Spleen (tissue), 11 donors: ENCODE data around the gene ZNF148. TPM values are rescaled to one million over a fixed set of nuclear protein-coding genes. Genes with fewer than 3 reads are reported as not detected.

Source experiments
- DNase-seq: peaks from one replicate; pipeline ENCODE4 v3.0.0-alpha.2; 2020
- H3K27ac ChIP-seq, 8 donors: fragments of 200-600 bp; sonication (generic) in 7 of 8; 1 replicate in 4 of 8; 2 replicates in 4 of 8; pipeline versions ENCODE4 v1.5.0 to v1.8.0; 2016 to 2021; ENCODE audit warnings: inconsistent platforms in 4 of 8, mild to moderate bottlenecking in 4 of 8, moderate library complexity in 1 of 8
- H3K27me3 ChIP-seq, 7 donors: fragments of 200-600 bp; sonication (generic) in 6 of 7; replicated peaks in 1 of 7; 1 replicate in 4 of 7; 2 replicates in 3 of 7; pipeline versions ENCODE4 v1.5.0 to v1.8.0; 2016 to 2021; ENCODE audit warnings: inconsistent platforms in 3 of 7, mild to moderate bottlenecking in 1 of 7
- H3K36me3 ChIP-seq, 6 donors: fragments of 200-600 bp; sonication (generic) in 5 of 6; 1 replicate in 4 of 6; 2 replicates in 2 of 6; pipeline versions ENCODE4 v1.5.0 to v1.8.0; 2016 to 2021; ENCODE audit warnings: inconsistent platforms in 2 of 6
- H3K4me1 ChIP-seq, 6 donors: fragments of 200-600 bp; sonication (generic) in 5 of 6; 1 replicate in 3 of 6; 2 replicates in 3 of 6; pipeline versions ENCODE4 v1.5.0 to v1.8.0; 2016 to 2021; ENCODE audit warnings: inconsistent platforms in 3 of 6
- H3K4me3 ChIP-seq, 8 donors: fragments of 200-600 bp; sonication (generic) in 7 of 8; 1 replicate in 4 of 8; 2 replicates in 4 of 8; pipeline versions ENCODE4 v1.5.0 to v1.8.0; 2016 to 2021; ENCODE audit warnings: inconsistent platforms in 4 of 8, mild to moderate bottlenecking in 4 of 8, moderate library complexity in 2 of 8
- H3K9me3 ChIP-seq, 8 donors: fragments of 200-600 bp; sonication (generic) in 7 of 8; 1 replicate in 4 of 8; 2 replicates in 4 of 8; pipeline versions ENCODE4 v1.5.0 to v1.8.0; 2016 to 2021; ENCODE audit warnings: inconsistent platforms in 4 of 8
- POLR2A ChIP-seq, 3 donors: fragments of 450-650 bp; IDR thresholded peaks; one replicate each; pipeline ENCODE4 v1.5.1; 2017; ENCODE audit warnings: antibody characterized with exemption in 3 of 3, mild to moderate bottlenecking in 1 of 3
- POLR2AphosphoS5 ChIP-seq, 3 donors: sonication (generic); formaldehyde crosslinking; IDR thresholded peaks; one replicate each; pipeline ENCODE4 v1.5.1; 2017; ENCODE audit warnings: antibody characterized with exemption in 3 of 3
- WGBS, 5 donors: extraction: QIAGEN DNeasy Blood & Tissue Kit in 3 of 5; methylation state at CpG; one replicate each; pipeline versions ENCODE4 v1.1.5 to v1.1.7; 2013 to 2018; 5-methylcytosine and 5-hydroxymethylcytosine counted together
- intact Hi-C: fragments of 100-400 bp; cut with DNase I; formaldehyde crosslinking; loops from one replicate; pipeline ENCODE4 v1.15.0; 2023; ENCODE audit warnings: low total_unique reads
- polyA plus RNA-seq, 3 donors: library from polyadenylated mRNA; stranded (reverse); fragments of 200-250 nt; gene quantifications; one replicate each; pipeline ENCODE4 v1.2.1, GENCODE V29; 2013
- total RNA-seq, 7 donors: library from RNA; depleted of rRNA in 3 of 7; stranded (reverse); fragments of >200 nt in 3 of 7; fragmentation: NEBNext Ultra II Directional in 4 of 7; extraction: Animal tissue kit (Norgen Biotek cat#: 25700) in 4 of 7; gene quantifications; one replicate each; pipeline versions ENCODE4 v1.1.0 to v1.2.1, GENCODE V29; 2016 to 2021
- TF ChIP-seq, protein P1 (sequence below), 11 experiments: fragments of 200-600 bp in 7 of 11; fragments of 450-650 bp in 4 of 11; sonication (generic) in 4 of 11; IDR thresholded peaks in 8 of 11; conservative IDR thresholded peaks in 3 of 11; 1 replicate in 7 of 11; 2 replicates in 4 of 11; pipeline versions ENCODE4 v1.4.0 to v1.8.0; 2016 to 2021; ENCODE audit warnings: antibody characterized with exemption in 11 of 11, inconsistent platforms in 4 of 11, mild to moderate bottlenecking in 1 of 11
- donor health status: healthy with polysubstance abuse.
- donor health status: DM: no; HTN: no; CAD: no; lungs with moderate emphysema.
- donor health status: DM: no; HTN: no; CAD: no.
- donor health status: Bipolar disorder and iron deficiency.
- donor health status: healthy.
- donor health status: DM: no; HTN: no; CAD: no.
- donor health status: DM: yes; HTN: yes; CAD: no.

The ZNF148 gene
- total and polyA plus RNA-seq, 10 donors, result 4.1 to 66.0 (median 39.0) TPM

DNA sequence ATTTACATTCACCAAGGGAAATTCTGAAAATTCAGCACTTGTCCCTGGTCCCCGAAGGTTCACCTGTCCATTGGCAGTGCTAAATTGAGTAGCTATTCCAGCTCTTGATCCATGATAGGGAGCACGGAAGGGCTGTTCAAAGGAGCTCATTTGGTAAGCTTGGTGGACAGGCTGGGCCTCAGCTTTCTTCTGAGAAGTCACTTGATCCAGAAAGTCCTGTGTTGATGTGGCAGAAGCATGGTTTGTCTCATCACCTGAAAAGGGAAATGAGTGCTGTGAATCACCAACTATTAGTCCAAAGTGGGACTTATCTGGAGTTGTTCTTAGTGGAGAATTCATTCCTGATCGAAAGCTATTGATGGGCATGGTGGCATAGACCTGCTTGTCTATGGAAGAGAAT, 142.7 kb downstream of the ZNF148 start:
- no peak for DNase-seq
- 90 to 97% (median 95%) methylated on average over 3 of the region's 3 CpGs for WGBS, 5 donors
- Histone ChIP-seq H3K9me3 (no peaks in the 10 kb centered on the region), H3K27ac (no peak overlapping the region), H3K4me3 (no peak overlapping the region), H3K4me1 (no peaks in the 10 kb centered on the region), H3K36me3 (peaks cover 3 to 90% (median 20%) of the 10 kb centered on the region in 6 donors), H3K27me3 (no peaks in the 10 kb centered on the region)
- intact Hi-C loops, result no loop called here
- TF ChIP-seq, protein P1, sequence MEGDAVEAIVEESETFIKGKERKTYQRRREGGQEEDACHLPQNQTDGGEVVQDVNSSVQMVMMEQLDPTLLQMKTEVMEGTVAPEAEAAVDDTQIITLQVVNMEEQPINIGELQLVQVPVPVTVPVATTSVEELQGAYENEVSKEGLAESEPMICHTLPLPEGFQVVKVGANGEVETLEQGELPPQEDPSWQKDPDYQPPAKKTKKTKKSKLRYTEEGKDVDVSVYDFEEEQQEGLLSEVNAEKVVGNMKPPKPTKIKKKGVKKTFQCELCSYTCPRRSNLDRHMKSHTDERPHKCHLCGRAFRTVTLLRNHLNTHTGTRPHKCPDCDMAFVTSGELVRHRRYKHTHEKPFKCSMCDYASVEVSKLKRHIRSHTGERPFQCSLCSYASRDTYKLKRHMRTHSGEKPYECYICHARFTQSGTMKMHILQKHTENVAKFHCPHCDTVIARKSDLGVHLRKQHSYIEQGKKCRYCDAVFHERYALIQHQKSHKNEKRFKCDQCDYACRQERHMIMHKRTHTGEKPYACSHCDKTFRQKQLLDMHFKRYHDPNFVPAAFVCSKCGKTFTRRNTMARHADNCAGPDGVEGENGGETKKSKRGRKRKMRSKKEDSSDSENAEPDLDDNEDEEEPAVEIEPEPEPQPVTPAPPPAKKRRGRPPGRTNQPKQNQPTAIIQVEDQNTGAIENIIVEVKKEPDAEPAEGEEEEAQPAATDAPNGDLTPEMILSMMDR (IDR thresholded peaks at IDR 0.05 in 8 of 11, conservative IDR thresholded peaks at IDR 0.05 in 3 of 11), result no peak
- TF ChIP-seq POLR2A (IDR thresholded peaks at IDR 0.05) (no peak), POLR2AphosphoS5 (IDR thresholded peaks at IDR 0.05) (no peak)

DNA sequence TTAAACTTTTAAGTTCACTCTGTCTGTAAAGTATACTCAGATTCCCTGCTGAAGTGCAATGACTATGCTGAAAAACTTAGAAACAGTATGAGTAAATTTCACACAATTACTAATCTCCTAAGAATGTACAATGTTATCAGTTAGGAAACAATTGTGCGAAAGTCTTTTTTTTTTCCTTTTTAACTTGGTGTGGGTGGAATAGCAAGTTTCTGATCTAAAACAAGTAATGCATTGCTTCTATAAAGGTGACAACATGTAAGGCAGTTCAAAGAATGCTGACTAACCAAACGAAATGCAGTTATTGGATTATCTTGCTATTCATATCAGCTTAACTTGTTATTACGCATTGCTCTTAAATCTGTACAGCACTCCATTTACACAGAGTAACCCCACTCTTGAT, 143.2 kb downstream of the ZNF148 start:
- no peak overlapping the region for H3K4me3 ChIP-seq
- WGBS, 5 donors, result 85 to 90% (median 90%) methylated on average over 3 of the region's 3 CpGs
- H3K27ac ChIP-seq, result no peak overlapping the region
- TF ChIP-seq POLR2AphosphoS5 (IDR thresholded peaks at IDR 0.05) (no peak), POLR2A (IDR thresholded peaks at IDR 0.05) (no peak)
- TF ChIP-seq, protein P1 (IDR thresholded peaks at IDR 0.05 in 8 of 11, conservative IDR thresholded peaks at IDR 0.05 in 3 of 11), result no peak
- intact Hi-C loops, result no loop called here
- H3K4me1 ChIP-seq, result no peaks in the 10 kb centered on the region
- no peaks in the 10 kb centered on the region for H3K9me3 ChIP-seq
- DNase-seq, result no peak
- no peaks in the 10 kb centered on the region for H3K27me3 ChIP-seq
- peaks cover 3 to 87% (median 20%) of the 10 kb centered on the region in 6 donors for H3K36me3 ChIP-seq

- no peaks in the 10 kb centered on the region for H3K9me3 ChIP-seq
- intact Hi-C loops, result no loop called here
- no peaks in the 10 kb centered on the region for H3K4me1 ChIP-seq
- no peaks in the 10 kb centered on the region for H3K27me3 ChIP-seq
- no peak overlapping the region for H3K4me3 ChIP-seq
- H3K36me3 ChIP-seq, result peaks cover 3 to 73% (median 20%) of the 10 kb centered on the region in 6 donors
- 94 to 97% (median 96%) methylated on average over 1 of the region's 1 CpG for WGBS, 5 donors
- TF ChIP-seq POLR2A (IDR thresholded peaks at IDR 0.05), result no peak
- DNase-seq, result no peak
- H3K27ac ChIP-seq, result no peak overlapping the region
Observed at GRCh38 chr3:125229707-125230106, 145.4 kb downstream of the ZNF148 start.

DNA sequence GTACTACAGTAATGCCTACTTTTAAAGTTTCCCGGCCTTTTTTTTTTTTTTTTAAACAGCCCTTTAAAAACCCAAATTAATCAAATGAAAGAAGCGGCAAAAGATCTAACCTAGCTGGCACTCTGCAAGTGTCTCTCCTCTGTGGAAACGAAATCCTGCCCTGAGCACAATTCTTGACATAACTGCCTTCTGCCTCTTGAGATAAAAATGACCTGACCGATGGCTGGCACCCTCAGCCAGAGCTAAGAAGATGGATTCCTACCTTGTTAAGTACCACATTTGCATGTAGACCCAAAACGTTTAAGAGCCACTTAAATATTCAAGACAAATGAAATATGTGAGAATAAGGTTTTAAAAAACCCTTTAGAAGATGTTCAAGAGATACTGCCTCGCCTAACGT, 146.0 kb downstream of the ZNF148 start:
- Histone ChIP-seq H3K36me3 (peaks cover 3 to 68% (median 20%) of the 10 kb centered on the region in 6 donors), H3K27me3 (no peaks in the 10 kb centered on the region), H3K9me3 (no peaks in the 10 kb centered on the region), H3K4me3 (no peak overlapping the region), H3K4me1 (no peaks in the 10 kb centered on the region), H3K27ac (no peak overlapping the region)
- TF ChIP-seq POLR2A (IDR thresholded peaks at IDR 0.05) (no peak), POLR2AphosphoS5 (IDR thresholded peaks at IDR 0.05) (no peak)
- TF ChIP-seq, protein P1 (IDR thresholded peaks at IDR 0.05 in 8 of 11, conservative IDR thresholded peaks at IDR 0.05 in 3 of 11), result no peak
- 81 to 93% (median 89%) methylated on average over 7 of the region's 7 CpGs for WGBS, 5 donors
- intact Hi-C loops, result no loop called here
- DNase-seq, result no peak

- H3K9me3 ChIP-seq, result no peaks in the 10 kb centered on the region
- no peaks in the 10 kb centered on the region for H3K27me3 ChIP-seq
- no peak overlapping the region for H3K27ac ChIP-seq
- intact Hi-C loops, result no loop called here
- no peak overlapping the region for H3K4me3 ChIP-seq
- H3K36me3 ChIP-seq, result peaks cover 0 to 4% (median 0%) of the 10 kb centered on the region in 6 donors
- TF ChIP-seq, protein P1 (IDR thresholded peaks at IDR 0.05 in 8 of 11, conservative IDR thresholded peaks at IDR 0.05 in 3 of 11), result no peak
- peak in 1 of 3 donors; percentile 28 for TF ChIP-seq POLR2AphosphoS5 (IDR thresholded peaks at IDR 0.05)
- DNase-seq, result no peak
- 73 to 83% (median 80%) methylated on average over 3 of the region's 3 CpGs for WGBS, 5 donors
- peaks cover 0 to 11% (median 3%) of the 10 kb centered on the region in 6 donors for H3K4me1 ChIP-seq
Observed at GRCh38 chr3:125221831-125222230, 153.3 kb downstream of the ZNF148 start.
